Activated T-cell treated with anti-CD3 and anti-CD28 coated beads for 24 hours (primary cell): ENCODE measurements around the gene SRP19.
"Not testable (repeated sequence)": the region's sequence is repeated elsewhere in the genome, so short reads cannot be mapped to it uniquely, and the experiment has no call there.

Experiments used
- DNase-seq: peaks from one replicate; pipeline ENCODE4 v3.0.0-alpha.2; 2020; ENCODE audit warnings: low read depth

SRP19 gene

DNA sequence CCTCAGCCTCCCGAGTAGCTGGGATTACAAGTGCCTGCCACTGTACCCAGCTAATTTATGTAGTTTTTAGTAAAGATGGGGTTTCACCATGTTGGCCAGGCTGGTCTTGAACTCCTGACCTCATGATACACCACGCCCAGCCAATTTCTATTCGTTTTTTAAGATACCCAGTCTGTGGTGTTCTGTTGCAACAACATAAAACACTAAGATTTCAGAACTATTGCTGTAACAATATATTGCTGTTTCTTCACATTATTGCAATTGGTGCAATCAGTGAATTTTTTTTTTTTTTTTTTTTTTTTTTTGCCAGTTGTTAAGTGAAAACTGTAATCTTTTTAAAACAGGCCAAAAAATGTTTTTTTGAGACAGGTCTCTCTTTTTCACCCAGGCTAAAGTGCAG is 9.9 kb downstream of the SRP19 start:
- DNase-seq = no peak

GRCh38 chr5:112876362-112876761 is 15.3 kb downstream of the SRP19 start:
- no peak for DNase-seq

DNA sequence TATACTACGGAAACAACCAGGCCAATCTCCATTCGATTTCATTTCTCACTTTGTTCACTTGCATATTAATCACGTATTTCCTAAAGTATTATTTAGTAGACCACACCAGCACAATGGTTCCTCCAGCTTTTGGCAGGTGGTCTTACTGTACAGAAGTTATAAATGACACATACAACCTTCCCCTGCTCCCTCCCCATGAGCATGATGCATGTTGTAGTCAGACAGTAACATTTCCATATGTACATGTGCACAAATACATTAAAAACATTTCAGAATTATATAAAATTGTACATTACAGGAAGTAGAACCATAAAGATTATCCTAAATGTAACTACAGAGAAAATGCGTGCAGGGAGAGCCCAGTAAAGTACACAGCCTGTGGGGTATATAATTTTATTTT is 17.0 kb downstream of the SRP19 start:
- DNase-seq = no peak

DNA sequence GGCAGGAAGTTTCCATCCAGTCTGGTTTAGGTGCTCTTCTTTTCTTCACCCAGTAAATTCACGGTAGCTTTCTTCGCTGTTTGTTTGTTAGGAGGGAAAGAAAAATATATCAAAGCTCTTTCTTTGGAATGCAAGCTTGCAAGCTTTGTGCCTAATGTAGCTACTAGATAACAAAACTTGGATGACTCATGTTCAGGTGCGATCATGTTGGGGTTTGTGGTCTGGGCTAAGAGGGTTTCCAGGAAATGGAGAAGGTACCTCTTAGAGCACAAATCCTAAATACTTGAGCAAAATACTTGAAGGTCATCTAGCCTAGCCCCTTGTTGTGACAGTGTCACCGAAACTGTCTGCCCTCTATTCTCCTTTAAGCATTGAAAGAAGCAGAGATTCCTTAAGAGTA is 17.7 kb downstream of the SRP19 start:
- peak; percentile 40 for DNase-seq

- no peak for DNase-seq
Observed at GRCh38 chr5:112880219-112880964, 19.3 kb downstream of the SRP19 start.

GRCh38 chr5:112883192-112883591 is 22.1 kb downstream of the SRP19 start:
- no peak for DNase-seq

DNA sequence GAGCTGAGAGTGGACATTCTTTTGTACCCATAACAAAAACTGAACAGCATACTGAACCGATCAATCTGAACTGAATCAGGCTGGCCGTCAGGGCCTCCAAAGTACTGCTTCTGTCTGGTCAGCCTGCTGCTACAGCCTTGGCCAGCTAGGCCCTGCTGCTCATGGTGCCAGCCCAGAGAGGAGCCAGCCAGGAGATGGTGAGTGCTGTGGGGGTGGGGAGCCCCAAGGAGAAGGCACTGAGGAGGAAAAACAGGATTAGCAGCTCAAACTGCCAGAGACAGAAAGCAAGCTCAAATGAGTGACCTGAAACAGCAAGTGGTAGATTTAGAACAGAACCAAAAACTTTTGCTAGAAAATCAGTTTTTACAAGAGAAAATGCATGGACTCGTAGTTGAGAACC is 23.9 kb downstream of the SRP19 start:
- DNase-seq = no peak

DNA sequence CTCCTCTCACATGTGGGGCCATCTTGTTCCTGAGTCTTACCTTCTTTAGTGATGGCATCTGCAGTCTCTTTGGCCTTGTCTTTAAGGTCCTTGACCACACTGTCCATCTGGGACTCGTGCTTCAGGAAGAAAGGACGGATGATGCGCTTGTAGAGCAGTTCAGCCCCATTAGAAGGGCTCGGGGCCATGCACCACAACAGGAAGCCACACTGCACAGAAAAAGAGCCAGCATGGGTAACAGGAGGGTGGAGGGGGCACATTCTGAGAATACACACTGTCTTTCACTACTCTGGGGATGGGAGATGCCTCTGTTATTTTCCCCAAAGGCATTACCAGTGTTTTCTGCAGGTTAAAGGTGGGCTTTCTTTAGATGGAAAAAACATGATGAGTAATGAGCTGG is 25.9 kb downstream of the SRP19 start:
- no peak for DNase-seq

DNA sequence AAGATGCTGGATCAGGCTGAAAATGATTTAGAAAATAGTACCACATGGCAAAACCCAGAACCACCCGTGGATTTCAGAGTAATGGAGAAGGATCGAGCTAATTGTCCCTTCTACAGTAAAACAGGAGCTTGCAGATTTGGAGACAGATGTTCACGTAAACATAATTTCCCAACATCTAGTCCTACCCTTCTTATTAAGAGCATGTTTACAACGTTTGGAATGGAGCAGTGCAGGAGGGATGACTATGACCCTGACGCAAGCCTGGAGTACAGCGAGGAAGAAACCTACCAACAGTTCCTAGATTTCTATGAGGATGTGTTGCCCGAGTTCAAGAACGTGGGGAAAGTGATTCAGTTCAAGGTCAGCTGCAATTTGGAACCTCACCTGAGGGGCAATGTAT is 31.0 kb downstream of the SRP19 start:
- not testable (repeated sequence) for DNase-seq

- no peak for DNase-seq
Observed at GRCh38 chr5:112892776-112893175, 31.7 kb downstream of the SRP19 start.

- no peak for DNase-seq
Observed at GRCh38 chr5:112895682-112896081, 34.6 kb downstream of the SRP19 start.

DNA sequence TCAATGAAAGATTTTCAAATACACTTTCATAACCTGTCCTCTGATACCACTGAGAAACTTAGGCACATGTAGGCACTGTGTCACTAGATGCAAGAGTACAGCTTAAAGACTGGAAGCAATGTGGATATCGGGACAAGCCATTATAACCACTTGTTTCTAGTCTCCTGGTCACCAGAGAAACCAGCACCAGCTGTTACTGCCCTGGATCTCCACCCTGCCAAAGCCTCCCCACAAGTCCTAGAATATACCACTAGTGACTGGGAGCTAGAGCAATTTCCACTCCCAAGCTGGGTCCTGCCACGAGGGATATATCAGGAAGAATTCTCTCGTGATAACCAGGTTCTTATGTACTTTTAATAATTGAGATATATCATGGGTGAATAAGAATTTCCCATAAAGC is 41.5 kb downstream of the SRP19 start:
- no peak for DNase-seq

- not testable (repeated sequence) for DNase-seq
Observed at GRCh38 chr5:112904996-112905395, 43.9 kb downstream of the SRP19 start.

DNA sequence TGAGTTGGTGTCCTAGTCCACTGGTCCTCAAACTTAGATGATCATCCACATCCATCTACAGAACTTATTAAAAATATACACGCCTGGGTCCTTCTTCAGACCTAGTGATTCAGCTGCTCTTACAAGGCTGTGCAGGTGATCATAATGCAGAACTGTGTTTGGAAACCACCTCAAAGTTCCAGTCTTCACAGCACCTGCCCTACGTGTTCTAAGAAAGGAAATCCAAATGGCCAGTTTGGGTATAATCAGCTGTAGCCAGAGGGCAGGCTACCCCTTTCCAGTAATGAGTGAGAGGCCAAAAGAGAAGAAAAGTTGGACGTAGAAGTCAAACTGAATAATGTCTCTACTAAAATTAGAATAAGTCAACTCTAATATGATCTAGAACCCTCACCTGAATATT is 45.5 kb downstream of the SRP19 start:
- no peak for DNase-seq

DNA sequence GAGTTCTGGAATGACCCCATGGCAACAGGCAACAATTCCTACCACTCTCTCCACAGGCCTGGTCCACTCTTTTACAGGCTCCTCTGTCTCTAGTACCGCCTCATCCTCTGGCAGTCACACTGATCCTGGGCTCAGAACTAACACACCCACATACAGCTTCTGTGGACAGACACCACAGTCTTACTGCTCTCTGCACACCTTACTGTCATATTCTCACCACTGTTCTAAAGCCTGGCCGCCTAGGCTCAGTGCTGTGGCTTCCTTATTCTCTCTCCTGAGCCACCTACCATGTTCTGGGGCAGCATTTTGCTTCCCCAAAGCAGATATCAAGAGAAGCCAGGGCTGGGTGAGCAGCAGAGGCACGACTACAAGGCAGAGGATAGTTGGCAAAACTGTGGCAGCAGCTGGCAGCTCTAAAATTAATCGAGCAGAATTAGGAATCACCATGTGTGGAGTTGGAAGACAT is 46.1 kb downstream of the SRP19 start:
- DNase-seq = no peak

DNA sequence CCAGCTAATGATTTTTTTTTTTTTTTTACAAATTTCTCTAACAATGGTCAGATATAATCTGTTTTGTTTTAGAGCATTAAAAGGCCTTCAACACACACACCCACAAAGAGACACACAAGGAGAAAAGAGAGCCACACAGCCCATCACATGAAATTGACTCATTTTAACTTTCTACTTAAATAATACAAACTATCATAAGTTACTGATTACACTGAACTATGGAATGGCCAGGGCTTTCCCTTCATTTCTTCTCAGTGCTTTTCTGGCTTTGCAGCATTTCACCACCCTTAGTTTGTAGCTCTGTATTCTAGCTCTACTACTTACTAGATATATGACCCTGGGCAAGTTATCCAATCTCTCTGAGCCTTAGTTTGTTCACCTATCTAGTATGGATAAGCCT is 47.8 kb downstream of the SRP19 start:
- DNase-seq = no peak

DNA sequence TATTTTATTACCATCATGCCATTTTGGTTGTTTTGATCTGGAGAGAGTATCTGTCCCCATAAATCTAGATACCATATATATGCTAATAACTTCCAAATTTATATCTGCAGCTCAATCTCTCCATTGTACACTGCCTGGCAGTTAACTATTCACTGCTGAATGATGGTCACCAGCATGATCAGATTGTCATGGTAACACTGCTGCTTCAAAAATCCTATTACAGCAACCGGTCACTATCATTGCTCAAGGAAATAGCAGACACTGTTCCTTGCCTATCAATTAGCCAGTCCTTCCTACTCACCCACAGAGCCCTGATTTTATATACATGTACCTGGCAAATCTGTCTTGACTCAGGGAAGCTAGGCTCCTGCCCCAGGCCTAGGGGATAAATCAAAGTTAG is 49.4 kb downstream of the SRP19 start:
- no peak for DNase-seq

- no peak for DNase-seq
Observed at GRCh38 chr5:112914584-112914983, 53.5 kb downstream of the SRP19 start.

- DNase-seq = no peak
Observed at GRCh38 chr5:112915831-112916230, 54.7 kb downstream of the SRP19 start.

GRCh38 chr5:112917453-112917995 is 56.4 kb downstream of the SRP19 start:
- no peak for DNase-seq

GRCh38 chr5:112918136-112918535 is 57.0 kb downstream of the SRP19 start:
- DNase-seq = no peak

- no peak for DNase-seq
Observed at GRCh38 chr5:112918679-112919078, 57.6 kb downstream of the SRP19 start.
